GM12878 (cell line): ENCODE data around the gene DST. TPM values are rescaled to one million over a fixed set of nuclear protein-coding genes. Genes with fewer than 3 reads are reported as not detected.

Experiments
- ATAC-seq: fragments of 200-7000 bp; cut with Tn5 transposase; 3 replicates; pipeline ENCODE4 v1.9.1; 2020; ENCODE audit warnings: mild to moderate bottlenecking, moderate library complexity
- BruUV-seq: library from RNA; stranded (reverse); fragments of 400-500 nt; replicated peaks from 2 replicates; lab custom pipeline; 2021; lab: Mats Ljungman, UMichigan
- CTCF ChIA-PET: fragments of 300-600 bp; sonication (Branson Sonifier 250); formaldehyde crosslinking; extraction: SDS; loops from one replicate; lab custom pipeline; 2021; ENCODE audit warnings: inconsistent platforms; lab: Yijun Ruan, JAX
- POLR2A ChIA-PET: fragments of 350-600 bp; formaldehyde crosslinking; extraction: SDS; loops from one replicate; lab custom pipeline; 2021; ENCODE audit warnings: inconsistent platforms; lab: Charles Lee
- RAD21 ChIA-PET: fragments of 300-600 bp; sonication (Branson Sonifier 250); formaldehyde crosslinking; loops from one replicate; lab custom pipeline; 2023; ENCODE audit warnings: antibody characterized with exemption; ENCODE audit not compliant: unreplicated experiment; lab: Charles Lee
- SMC1A ChIA-PET: fragments of 300-600 bp; sonication (Branson Sonifier 250); formaldehyde crosslinking; loops from one replicate; lab custom pipeline; 2023; ENCODE audit not compliant: unreplicated experiment, uncharacterized antibody; lab: Charles Lee
- DNase-seq: peaks from one replicate; pipeline ENCODE4 v3.0.0-alpha.2; 2011; ENCODE audit warnings: low read depth, low spot score
- FAIRE-seq: peaks from 3 replicates; lab custom pipeline; 2011; peaks lifted over from hg19 to GRCh38; lab: Jason Lieb, UNC
- H2AFZ ChIP-seq: 2 replicates; pipeline ENCODE4 v1.6.0; 2011; ENCODE audit warnings: low read depth, low read length, control low read depth; ENCODE audit not compliant: control insufficient read depth
- H3K27ac ChIP-seq: 2 replicates; pipeline ENCODE4 v1.5.1; 2011; ENCODE audit warnings: control low read depth; ENCODE audit not compliant: control insufficient read depth, insufficient read depth
- H3K27me3 ChIP-seq, 2 experiments: replicated peaks in 1 of 2; 2 replicates each; pipeline versions ENCODE4 v1.6.0 to v1.6.1; 2011; ENCODE audit warnings: low read length in 1 of 2; ENCODE audit not compliant: control insufficient read depth in 2 of 2, insufficient read depth in 2 of 2
- H3K36me3 ChIP-seq, 2 experiments: 2 replicates each; pipeline ENCODE4 v1.5.1; 2011; ENCODE audit warnings: low read length in 1 of 2; ENCODE audit not compliant: control insufficient read depth in 2 of 2, insufficient read depth in 2 of 2
- H3K4me1 ChIP-seq: 2 replicates; pipeline ENCODE4 v1.6.1; 2011; ENCODE audit warnings: mild to moderate bottlenecking, low read length, moderate library complexity, mixed read lengths; ENCODE audit not compliant: control insufficient read depth, insufficient read depth
- H3K4me2 ChIP-seq: 2 replicates; pipeline ENCODE4 v1.6.0; 2011; ENCODE audit warnings: control low read depth; ENCODE audit not compliant: control insufficient read depth, insufficient read depth
- H3K4me3 ChIP-seq: fragments of 200-600 bp; sonication (generic); 2 replicates; pipeline ENCODE4 v1.5.1; 2016
- H3K79me2 ChIP-seq: 2 replicates; pipeline ENCODE4 v1.6.0; 2011; ENCODE audit warnings: low read length; ENCODE audit not compliant: control insufficient read depth, insufficient read depth
- H3K9ac ChIP-seq: 2 replicates; pipeline ENCODE4 v1.8.0; 2011; ENCODE audit warnings: low read length, control low read depth, mixed read lengths; ENCODE audit not compliant: control insufficient read depth, insufficient read depth
- H3K9me3 ChIP-seq: replicated peaks from 3 replicates; pipeline ENCODE4 v1.5.1; 2011; ENCODE audit warnings: mild to moderate bottlenecking, low read length; ENCODE audit not compliant: control insufficient read depth, insufficient read depth
- H4K20me1 ChIP-seq: 2 replicates; pipeline ENCODE4 v1.6.0; 2011; ENCODE audit not compliant: control insufficient read depth, insufficient read depth
- BRCA1 ChIP-seq: IDR thresholded peaks from 2 replicates; pipeline ENCODE4 v1.6.1; 2011; ENCODE audit warnings: low read depth, low read length, improper control_type of control experiment
- CHD4 ChIP-seq: fragments of 200-600 bp; sonication (generic); IDR thresholded peaks from 2 replicates; pipeline ENCODE4 v1.6.1; 2016; ENCODE audit warnings: mild to moderate bottlenecking
- CUX1 ChIP-seq: IDR thresholded peaks from 2 replicates; pipeline ENCODE4 v1.6.1; 2012; ENCODE audit warnings: improper control_type of control experiment, low read depth, low read length; ENCODE audit not compliant: insufficient replicate concordance
- E2F8 ChIP-seq: fragments of 450-650 bp; IDR thresholded peaks from 2 replicates; pipeline ENCODE4 v1.6.1; 2018; ENCODE audit warnings: mild to moderate bottlenecking, low read depth, moderate library complexity; ENCODE audit not compliant: partially characterized antibody
- IKZF2 ChIP-seq, 2 experiments: fragments of 450-650 bp; IDR thresholded peaks; 2 replicates each; pipeline ENCODE4 v1.6.1; 2017; ENCODE audit warnings: mild to moderate bottlenecking in 2 of 2, moderate library complexity in 2 of 2
- MXI1 ChIP-seq: fragments of 150-350 bp; IDR thresholded peaks from 2 replicates; pipeline ENCODE4 v1.6.1; 2011; ENCODE audit warnings: low read depth, mild to moderate bottlenecking, inconsistent platforms, low read length, improper control_type of control experiment
- RAD21 ChIP-seq: IDR thresholded peaks from 2 replicates; pipeline ENCODE4 v1.6.1; 2011; ENCODE audit warnings: mild to moderate bottlenecking, low read depth, low read length, moderate library complexity; ENCODE audit not compliant: insufficient read depth
- SREBF1 ChIP-seq: IDR thresholded peaks from 2 replicates; pipeline ENCODE4 v1.6.1; 2012; ENCODE audit warnings: mild to moderate bottlenecking, low read length
- SUPT20H ChIP-seq: IDR thresholded peaks from 2 replicates; pipeline ENCODE4 v1.6.1; 2011; ENCODE audit warnings: low read depth, mild to moderate bottlenecking, low read length, moderate library complexity, borderline replicate concordance; ENCODE audit not compliant: control insufficient read depth
- TBL1XR1 ChIP-seq: IDR thresholded peaks from 2 replicates; pipeline ENCODE4 v1.6.1; 2012; ENCODE audit warnings: low read depth, low read length, improper control_type of control experiment
- ZNF384 ChIP-seq: IDR thresholded peaks from 2 replicates; pipeline ENCODE4 v1.6.1; 2012; ENCODE audit warnings: low read depth, mild to moderate bottlenecking, low read length, improper control_type of control experiment, borderline replicate concordance
- ZSCAN29 ChIP-seq: fragments of 450-650 bp; IDR thresholded peaks from 2 replicates; pipeline ENCODE4 v1.6.1; 2017; ENCODE audit warnings: mild to moderate bottlenecking, moderate library complexity
- WGBS: methylation state at CpG from one replicate; pipeline ENCODE4 v1.1.6; 2016; ENCODE audit warnings: low lambda C conversion rate; ENCODE audit not compliant: insufficient replicate concordance, insufficient coverage; ENCODE audit errors: missing lambda C conversion rate; 5-methylcytosine and 5-hydroxymethylcytosine counted together
- in situ Hi-C: fragments of 300-500 bp; cut with MboI; formaldehyde crosslinking; loops from 9 replicates; pipeline ENCODE4 v1.14.3; 2018; ENCODE audit warnings: mixed read lengths
- intact Hi-C: fragments of 100-400 bp; cut with micrococcal nuclease; formaldehyde crosslinking; loops from one replicate; pipeline ENCODE4 v1.14.2; 2022; ENCODE audit not compliant: unreplicated experiment
- polyA plus RNA-seq, 11 experiments: library from polyadenylated mRNA; depleted of rRNA in 4 of 11; unstranded in 6 of 11; stranded (reverse) in 5 of 11; fragments of >200 nt; fragmentation: Nextera tagmentation in 4 of 11; fragmentation: Illumina TruSeq in 1 of 11; extraction: Ambion mirVana in 4 of 11; extraction: Trizol in 1 of 11; gene quantifications; 1 replicate in 1 of 11; 2 replicates in 10 of 11; pipeline versions ENCODE4 v1.2.1 to v1.2.3, GENCODE V29; 2011 to 2016; ENCODE audit warnings: inconsistent platforms in 2 of 11, missing spikeins in 2 of 11, low read depth in 1 of 11
- total RNA-seq, 4 experiments: library from RNA; depleted of rRNA in 3 of 4; stranded (reverse); fragments of >200 nt in 3 of 4; fragmentation: Illumina TruSeq in 1 of 4; extraction: Trizol in 1 of 4; gene quantifications; 2 replicates each; pipeline versions ENCODE4 v1.2.1 to v1.2.3, GENCODE V29; 2013 to 2021
- TF ChIP-seq, protein P1 (sequence below): IDR thresholded peaks from 2 replicates; pipeline ENCODE4 v1.6.1; 2011; ENCODE audit warnings: low read depth, low read length, improper control_type of control experiment, borderline replicate concordance

Gene DST
- total and polyA plus RNA-seq, 10 of the 15 experiments (the other 5 are each of a cell fraction or from before 2014, with no cell fraction given) = 32.1 to 156 (median 75.0) TPM

- H4K20me1 ChIP-seq = no peaks in the 10 kb centered on the region
- no peak overlapping the region for H3K27ac ChIP-seq
- no peaks in the 10 kb centered on the region for H3K9me3 ChIP-seq
- RAD21 ChIA-PET = no interaction called here
- H2AFZ ChIP-seq = no peak overlapping the region
- in situ Hi-C loops (no loop called here), intact Hi-C loops (no loop called here)
- POLR2A ChIA-PET = no interaction called here
- no peaks in the 10 kb centered on the region for H3K27me3 ChIP-seq
- WGBS = 94% methylated on average over 4 of the region's 4 CpGs
- peaks cover 2 to 21% of the 10 kb centered on the region in 2 experiments for H3K36me3 ChIP-seq
- BruUV-seq = no TSS peak
- DNase-seq (no peak), FAIRE-seq (no peak), ATAC-seq (no peak)
- no peak overlapping the region for H3K9ac ChIP-seq
- no peaks in the 10 kb centered on the region for H3K4me1 ChIP-seq
- SMC1A ChIA-PET = no interaction called here
- CTCF ChIA-PET = interaction anchor here (3.0 kb wide), 1 partner anchor 63 kb away, joined by 8 read pairs; no protein-coding TSS in a partner anchor
- H3K4me2 ChIP-seq = no peak overlapping the region
- no peaks in the 10 kb centered on the region for H3K79me2 ChIP-seq
- no peak overlapping the region for H3K4me3 ChIP-seq
- TF ChIP-seq TBL1XR1 = no peak
- TF ChIP-seq E2F8 = no peak
- no peak for TF ChIP-seq CHD4
- TF ChIP-seq RAD21 = no peak
- no peak for TF ChIP-seq SUPT20H
- TF ChIP-seq BRCA1 = no peak
- TF ChIP-seq, protein P1, sequence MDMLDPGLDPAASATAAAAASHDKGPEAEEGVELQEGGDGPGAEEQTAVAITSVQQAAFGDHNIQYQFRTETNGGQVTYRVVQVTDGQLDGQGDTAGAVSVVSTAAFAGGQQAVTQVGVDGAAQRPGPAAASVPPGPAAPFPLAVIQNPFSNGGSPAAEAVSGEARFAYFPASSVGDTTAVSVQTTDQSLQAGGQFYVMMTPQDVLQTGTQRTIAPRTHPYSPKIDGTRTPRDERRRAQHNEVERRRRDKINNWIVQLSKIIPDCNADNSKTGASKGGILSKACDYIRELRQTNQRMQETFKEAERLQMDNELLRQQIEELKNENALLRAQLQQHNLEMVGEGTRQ = no peak
- TF ChIP-seq IKZF2 (IDR thresholded peaks at IDR 0.05) = no peak
- no peak for TF ChIP-seq MXI1
- no peak for TF ChIP-seq ZSCAN29
- no peak for TF ChIP-seq SREBF1
- TF ChIP-seq ZNF384 = no peak
- TF ChIP-seq CUX1 = no peak
These were observed 135.2 kb downstream of the DST start for GRCh38 chr6:56507517-56507916.
